GM18505 (cell line): Measurements from ENCODE around the gene STUM.
"Not testable (repeated sequence)": the region's sequence is repeated elsewhere in the genome, so short reads cannot be mapped to it uniquely, and the experiment has no call there.

Experiments
- ATAC-seq: cut with Tn5 transposase; IDR thresholded peaks from one replicate; pipeline ENCODE4 v1.9.1; 2021; ENCODE audit not compliant: unreplicated experiment
- POLR2A ChIP-seq: IDR thresholded peaks from 4 replicates; pipeline ENCODE4 v1.6.1; 2011; ENCODE audit warnings: borderline replicate concordance; ENCODE audit not compliant: insufficient read depth, insufficient read length; ENCODE audit errors: extremely low read depth

STUM gene

DNA sequence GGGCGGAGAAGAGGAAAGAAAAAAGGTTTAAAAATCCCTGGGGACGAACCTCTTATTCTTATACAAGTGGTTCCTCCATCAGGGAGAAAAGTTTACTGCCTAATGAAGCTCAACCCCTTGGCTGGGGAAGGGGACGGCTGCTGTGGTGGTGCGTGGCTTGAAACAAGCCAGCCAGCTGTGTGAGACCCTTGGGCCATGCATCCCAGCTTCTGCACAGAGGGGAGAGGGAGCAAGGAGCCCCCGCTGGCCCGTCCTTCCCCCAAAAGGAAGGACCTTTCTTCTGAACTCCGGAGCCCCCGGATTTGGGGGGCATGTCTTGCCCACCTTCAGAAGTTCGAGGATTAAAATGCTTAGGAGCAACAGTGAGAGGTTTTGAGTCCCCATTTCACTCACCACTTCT lies 67.3 kb downstream of the STUM start:
- TF ChIP-seq POLR2A = no peak
- no peak for ATAC-seq

DNA sequence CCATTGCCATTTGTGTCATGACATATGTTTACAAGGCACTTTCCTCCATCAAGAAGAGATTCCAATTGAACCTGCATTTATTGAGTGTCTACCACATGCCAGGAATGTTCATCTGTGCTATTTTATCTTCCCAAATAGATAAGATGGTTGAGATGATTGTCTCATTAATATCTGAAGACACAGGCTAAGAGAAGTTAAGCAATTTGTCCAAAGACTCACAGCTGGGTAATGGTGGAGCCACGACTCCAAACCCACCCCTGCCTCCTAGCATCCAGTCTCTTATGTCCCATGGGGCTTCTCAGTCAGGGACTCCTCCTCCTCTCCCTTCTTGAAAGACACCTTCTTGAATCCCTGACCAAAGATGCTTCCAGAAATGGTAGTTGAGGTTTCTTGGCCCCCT lies 68.1 kb downstream of the STUM start:
- no peak for ATAC-seq
- TF ChIP-seq POLR2A = no peak

DNA sequence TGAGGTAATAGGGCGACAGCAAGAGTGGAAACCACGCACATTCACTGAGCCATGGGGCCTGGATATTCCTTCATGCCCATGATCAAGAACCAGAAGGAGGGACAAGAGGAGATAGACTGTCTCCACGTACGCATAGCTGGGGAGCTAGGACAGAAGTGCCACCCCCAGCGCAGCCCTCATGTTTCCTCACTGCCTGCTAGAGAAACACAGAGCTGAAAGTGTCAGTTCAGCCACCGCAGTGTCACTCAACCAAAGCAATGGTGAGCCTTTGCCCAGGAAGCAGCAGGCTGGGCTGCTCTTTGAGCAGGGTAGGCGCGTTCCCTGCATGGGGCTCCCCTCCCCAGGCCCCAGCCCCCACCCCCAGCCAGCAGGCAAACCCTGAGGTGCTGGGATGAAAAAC lies 68.5 kb downstream of the STUM start:
- no peak for ATAC-seq
- TF ChIP-seq POLR2A = no peak

DNA sequence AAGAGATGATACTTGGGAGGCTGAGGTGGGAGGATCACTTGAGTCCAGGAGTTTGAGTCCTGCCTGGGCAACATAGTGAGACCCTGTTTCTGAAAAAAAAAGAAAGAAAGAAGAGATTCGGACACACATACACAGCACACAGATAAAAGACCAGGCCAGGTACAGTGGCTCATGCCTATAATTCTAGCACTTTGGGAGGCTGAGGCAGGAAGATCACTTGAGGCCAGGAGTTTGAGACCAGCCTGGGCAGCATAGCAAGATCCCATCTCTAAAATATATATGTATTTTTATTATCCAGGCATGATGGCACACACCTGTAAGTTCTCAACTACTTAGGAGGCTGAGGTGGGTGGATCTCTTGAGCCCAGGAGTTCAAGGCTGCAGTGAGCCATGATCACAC lies 69.2 kb downstream of the STUM start:
- not testable (repeated sequence) for ATAC-seq

DNA sequence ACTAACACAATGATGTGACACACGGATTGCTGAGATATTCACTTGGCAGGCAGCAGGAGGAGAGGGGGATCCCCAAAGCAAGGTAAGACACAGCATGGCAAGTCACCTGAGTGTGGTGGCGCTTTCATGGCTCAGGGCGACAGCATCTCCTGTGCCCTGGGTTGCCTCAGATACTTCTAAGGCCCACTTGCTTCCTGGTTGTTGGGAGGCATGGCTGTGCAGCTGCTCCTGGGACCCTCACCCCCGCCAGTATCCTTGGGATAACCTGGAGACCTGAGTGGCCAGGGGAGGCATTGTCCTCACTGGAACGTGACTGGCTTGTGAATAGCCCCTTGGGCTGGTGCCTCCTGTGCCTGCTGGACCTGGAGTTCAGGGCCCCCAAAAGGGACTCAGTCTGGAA lies 69.8 kb downstream of the STUM start:
- ATAC-seq = no peak

DNA sequence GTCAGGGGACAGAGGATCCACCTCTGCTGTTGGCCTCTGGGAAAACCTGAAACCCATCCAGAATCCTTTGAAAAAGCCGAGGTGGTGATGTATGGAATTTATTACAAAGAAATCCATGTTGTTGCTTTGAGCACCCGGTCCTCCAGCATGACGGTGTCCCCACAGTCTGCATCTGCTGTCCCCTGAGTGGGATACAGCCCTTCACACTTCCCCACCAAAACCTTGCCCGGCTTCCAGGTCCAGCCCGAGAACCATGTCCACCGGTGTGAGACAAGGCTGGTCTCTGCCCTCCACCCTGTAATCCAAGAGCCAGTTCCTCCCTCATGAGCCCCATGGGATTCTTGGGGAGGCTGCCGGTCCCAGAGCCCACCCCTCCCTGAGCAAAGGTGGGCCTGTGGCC lies 70.5 kb downstream of the STUM start:
- TF ChIP-seq POLR2A = no peak
- no peak for ATAC-seq

More for the DNA sequence above, 69.8 kb downstream of the STUM start:
- no peak for TF ChIP-seq POLR2A

DNA sequence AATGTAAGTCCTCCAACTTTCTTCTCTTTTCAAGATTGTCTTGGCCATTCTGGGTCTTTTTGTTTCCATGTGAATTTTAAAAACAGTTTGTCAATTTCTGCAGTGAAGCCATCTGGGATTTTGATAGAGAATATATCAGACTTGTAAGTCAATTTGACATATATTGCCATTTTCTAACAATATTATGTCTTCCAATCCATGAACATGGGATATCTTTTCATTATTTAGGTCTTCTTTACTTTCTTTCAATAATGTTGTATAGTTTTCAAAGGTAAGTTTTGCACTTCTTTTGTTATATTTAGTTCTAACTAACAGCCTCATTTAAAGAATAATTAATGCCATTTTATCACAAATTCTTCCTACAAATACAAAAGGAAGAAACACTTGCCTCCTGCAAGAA lies 73.4 kb downstream of the STUM start:
- no peak for TF ChIP-seq POLR2A
- no peak for ATAC-seq

DNA sequence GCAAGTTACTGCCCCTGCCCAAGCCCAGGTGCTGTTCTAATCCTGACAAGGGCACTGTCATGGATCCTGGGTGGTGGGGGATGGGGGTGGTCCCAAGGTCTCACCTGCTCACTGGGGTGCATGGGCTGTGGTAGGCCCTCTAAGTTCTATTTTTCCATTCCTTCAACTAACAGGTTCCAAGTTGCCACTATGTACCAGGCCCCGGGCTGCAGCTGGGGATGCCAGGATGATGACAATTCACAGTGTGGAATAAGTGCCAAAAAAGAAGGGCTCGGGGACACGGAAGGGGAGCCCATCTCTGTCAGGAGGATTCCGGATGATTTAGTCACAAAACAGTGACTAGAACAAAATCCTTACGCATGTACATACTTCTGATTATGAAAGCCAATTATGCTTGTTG lies 76.0 kb downstream of the STUM start:
- ATAC-seq = no peak

DNA sequence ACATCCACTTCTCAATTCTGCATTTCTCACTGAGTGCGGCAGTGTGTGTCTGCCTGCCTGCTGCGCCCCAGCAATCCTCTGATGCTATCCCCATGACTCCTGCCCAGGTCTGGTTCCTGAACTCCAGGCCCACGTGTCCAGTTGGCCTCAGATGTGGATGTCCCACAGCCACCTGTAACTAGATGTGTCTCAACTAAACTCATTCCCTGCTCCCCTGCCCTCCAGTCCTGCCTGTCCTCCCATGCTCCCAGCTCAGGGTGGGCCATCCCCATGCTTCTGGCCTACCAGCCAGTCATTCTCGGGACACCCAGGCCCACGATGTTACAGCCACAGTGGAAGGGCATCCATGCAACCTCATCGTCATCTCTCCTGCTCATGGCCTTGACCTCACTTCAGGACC lies 76.8 kb downstream of the STUM start:
- no peak for TF ChIP-seq POLR2A
- ATAC-seq = no peak

More for the DNA sequence above, 76.0 kb downstream of the STUM start:
- TF ChIP-seq POLR2A = no peak

DNA sequence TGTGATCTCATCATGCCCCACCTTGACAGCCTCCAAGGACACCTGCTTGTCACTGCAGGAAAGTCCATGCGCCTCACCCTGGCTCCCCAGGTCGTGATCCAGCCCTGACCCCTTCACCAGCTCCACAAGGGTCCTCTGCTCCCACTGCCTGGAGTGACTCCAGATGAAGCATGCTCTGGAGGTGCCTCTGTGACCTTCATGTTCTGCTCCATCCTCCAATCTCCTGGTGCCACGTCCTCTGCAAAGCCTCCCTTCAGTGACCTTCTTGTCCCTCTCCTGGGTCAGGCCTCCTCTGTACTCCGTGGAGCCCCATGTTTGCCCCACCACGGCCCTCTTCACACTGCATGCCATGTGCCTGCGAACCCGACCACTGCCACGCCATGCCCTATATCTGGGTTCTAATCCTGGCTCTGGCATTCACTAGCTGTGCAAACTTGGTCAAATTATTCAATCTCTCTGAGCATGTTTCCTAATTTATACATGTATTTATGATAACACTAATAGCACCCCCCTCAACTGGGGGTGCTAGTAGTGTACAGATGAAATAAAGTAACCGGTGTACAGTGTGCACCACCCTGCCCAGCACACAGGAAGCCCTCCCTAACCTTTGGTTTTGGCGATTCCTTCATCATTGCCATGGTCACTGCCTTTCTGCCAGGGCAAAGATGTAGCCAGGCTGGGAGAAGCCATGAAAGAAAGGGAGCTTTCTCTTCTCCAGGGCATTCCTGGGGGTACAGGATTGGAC lies 77.4 kb downstream of the STUM start:
- ATAC-seq = no peak
- no peak for TF ChIP-seq POLR2A

DNA sequence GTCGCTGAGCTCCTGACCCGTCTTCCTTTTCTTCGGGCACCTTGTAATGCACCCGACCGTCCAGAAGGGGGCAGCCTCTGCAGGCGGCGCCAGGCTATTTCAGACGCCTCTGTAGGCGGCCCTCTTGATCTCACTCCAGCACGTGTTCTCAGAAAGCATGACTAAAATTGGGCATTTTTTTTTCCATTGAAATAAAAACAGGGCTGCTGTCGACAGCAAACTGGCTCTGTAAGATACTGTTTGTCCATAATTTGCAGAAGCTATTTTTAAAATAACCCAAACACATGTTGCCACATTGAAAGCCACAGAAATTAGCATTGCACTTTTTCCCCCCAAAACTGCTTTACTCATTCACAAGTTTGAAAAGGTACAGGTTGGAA lies 78.0 kb downstream of the STUM start:
- TF ChIP-seq POLR2A = no peak
- no peak for ATAC-seq

DNA sequence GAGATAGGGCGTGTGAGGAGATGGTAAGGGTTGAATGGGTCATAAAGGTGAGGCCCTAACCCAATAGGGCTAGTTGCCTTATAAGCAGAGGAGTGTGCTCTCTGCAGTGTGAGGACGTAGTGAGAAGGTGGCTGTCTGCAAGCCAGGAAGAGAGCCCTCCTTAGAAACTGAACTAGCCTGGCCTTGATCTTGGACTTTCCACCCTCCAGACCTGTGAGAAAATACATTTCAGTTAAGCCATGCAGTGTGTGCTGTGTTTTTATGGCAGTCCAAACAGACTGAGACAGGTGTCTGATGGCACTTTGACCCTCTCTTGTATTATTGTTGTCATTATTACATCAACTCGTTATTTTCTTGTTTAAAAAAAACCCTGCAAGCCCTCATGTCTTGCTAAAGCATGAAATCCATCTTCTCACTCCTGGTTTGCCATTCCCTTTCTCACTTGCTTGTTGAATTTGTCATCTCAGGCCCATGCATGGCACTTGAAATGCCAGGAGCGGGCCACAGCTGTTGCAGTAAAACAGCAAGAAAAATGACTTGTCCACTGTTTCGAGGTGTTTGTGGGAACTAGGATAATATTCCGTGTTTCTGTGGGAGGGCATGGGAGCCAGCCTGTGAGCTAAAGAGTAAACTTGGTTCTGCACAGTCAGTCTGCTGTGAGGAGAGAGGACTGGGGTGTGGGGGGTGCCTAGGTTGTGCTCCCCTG lies 78.6 kb downstream of the STUM start:
- TF ChIP-seq POLR2A = no peak

DNA sequence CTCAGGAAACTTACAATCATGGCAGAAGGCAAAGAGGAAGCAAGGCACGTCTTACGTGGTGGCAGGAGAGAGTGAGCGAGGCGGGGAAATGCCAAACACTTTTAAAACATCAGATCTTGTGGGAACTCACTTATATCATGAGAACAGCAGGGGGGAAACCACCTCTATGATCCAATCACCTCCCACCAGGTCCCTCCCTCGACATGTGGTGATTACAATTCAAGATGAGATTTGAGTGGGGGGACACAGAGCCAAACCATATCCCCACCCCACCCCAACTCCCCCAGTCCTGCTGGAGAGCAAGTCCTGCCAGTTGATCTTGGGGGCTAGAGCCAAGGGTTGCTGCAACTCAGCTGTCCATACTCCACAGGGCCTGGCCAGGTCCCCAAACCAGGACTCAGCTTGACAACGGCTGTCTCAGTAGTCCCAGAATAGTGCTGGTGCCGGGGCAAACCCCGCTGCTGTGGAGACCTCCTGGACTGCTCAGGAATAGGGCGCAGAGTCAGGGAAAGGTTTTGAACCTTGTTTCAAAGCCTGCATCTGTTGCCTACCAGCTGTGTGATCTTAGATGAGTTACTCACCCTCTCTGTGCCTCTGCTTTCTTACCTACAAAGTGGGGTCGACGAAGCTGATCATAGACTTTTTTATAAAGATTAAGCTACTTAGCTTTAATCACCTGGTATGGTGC lies 79.5 kb downstream of the STUM start:
- TF ChIP-seq POLR2A = no peak
- ATAC-seq = no peak

More for the DNA sequence above, 78.6 kb downstream of the STUM start:
- no peak for ATAC-seq

DNA sequence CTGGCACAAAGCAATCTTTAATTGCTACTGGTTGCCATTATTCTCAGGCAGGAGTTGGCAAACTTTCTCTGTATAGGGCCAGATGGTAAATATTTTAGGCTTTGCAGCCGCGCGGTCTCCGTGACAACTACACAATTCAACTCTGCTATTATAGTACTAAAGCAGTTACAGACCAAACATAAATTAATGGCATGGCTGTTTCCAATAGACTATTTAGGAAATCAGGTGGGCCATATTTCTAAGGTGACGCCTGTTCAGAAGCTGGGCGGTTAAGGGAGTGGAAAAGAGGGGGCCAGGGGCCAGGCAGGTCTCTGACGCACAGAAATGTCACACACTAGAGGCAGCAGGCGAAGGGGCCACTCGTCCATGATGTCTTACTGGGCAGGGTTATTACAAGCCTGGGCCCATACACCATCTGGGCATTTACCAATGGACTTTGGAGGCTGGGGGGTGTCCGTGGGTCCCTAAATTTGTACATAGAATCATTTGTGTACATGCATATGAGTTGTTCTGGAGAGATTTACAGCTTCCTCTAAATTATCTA lies 80.1 kb downstream of the STUM start:
- no peak for TF ChIP-seq POLR2A
- ATAC-seq = no peak
